ENCODE data around the gene XPNPEP3. TPM values are rescaled to one million over a fixed set of nuclear protein-coding genes. Genes with fewer than 3 reads are reported as not detected.
A peak's percentile ranks its signal among the peaks of the same experiment; 100 is the strongest.

XPNPEP3 gene
- total RNA-seq, 1 donor, result 19.0 TPM

GRCh38 chr22:40932396-40932795 lies 75.4 kb downstream of the XPNPEP3 start:
- no peak for DNase-seq (ENCODE audit: low read depth)
- no peak for TF ChIP-seq CTCF (IDR thresholded peaks at IDR 0.05; ENCODE audit: insufficient read depth, low read depth, low read length)
- H3K4me3 ChIP-seq (ENCODE audit: low read depth, low read length), result no peak overlapping the region

- no peak overlapping the region for H3K4me3 ChIP-seq (ENCODE audit: low read depth, low read length)
- DNase-seq (ENCODE audit: low read depth), result no peak
- no peak for TF ChIP-seq CTCF (IDR thresholded peaks at IDR 0.05; ENCODE audit: insufficient read depth, low read depth, low read length)
Measured at GRCh38 chr22:40939202-40939601, 82.3 kb downstream of the XPNPEP3 start.

GRCh38 chr22:40950962-40951794 lies 94.2 kb downstream of the XPNPEP3 start, which contains the start of gene RBX1:
TSS of gene RBX1 (plus strand) at chr22:40951378. CDS start at chr22:40951399, 21 bp downstream.
- peak within 1 kb of the TSS; percentile 86 for H3K4me3 ChIP-seq (ENCODE audit: low read depth, low read length)
- no peak for TF ChIP-seq CTCF (IDR thresholded peaks at IDR 0.05; ENCODE audit: insufficient read depth, low read depth, low read length)
- peak; percentile 99 for DNase-seq (ENCODE audit: low read depth)

GRCh38 chr22:40951795-40952605 lies 95.1 kb downstream of the XPNPEP3 start:
- DNase-seq (ENCODE audit: low read depth), result no peak
- H3K4me3 ChIP-seq (ENCODE audit: low read depth, low read length), result peak overlapping the region; percentile 85
- TF ChIP-seq CTCF (IDR thresholded peaks at IDR 0.05; ENCODE audit: insufficient read depth, low read depth, low read length), result no peak

GRCh38 chr22:40953471-40953870 lies 96.5 kb downstream of the XPNPEP3 start:
- DNase-seq (ENCODE audit: low read depth), result peak; percentile 46
- H3K4me3 ChIP-seq (ENCODE audit: low read depth, low read length), result no peak overlapping the region
- no peak for TF ChIP-seq CTCF (IDR thresholded peaks at IDR 0.05; ENCODE audit: insufficient read depth, low read depth, low read length)

- DNase-seq (ENCODE audit: low read depth), result no peak
- no peak overlapping the region for H3K4me3 ChIP-seq (ENCODE audit: low read depth, low read length)
- no peak for TF ChIP-seq CTCF (IDR thresholded peaks at IDR 0.05; ENCODE audit: insufficient read depth, low read depth, low read length)
Measured at GRCh38 chr22:40954113-40954512, 97.2 kb downstream of the XPNPEP3 start.
